DND-41 (cell line): ENCODE measurements around the gene SAPCD1.

Experiments
- CTCF ChIP-seq: IDR thresholded peaks from 2 replicates; pipeline ENCODE4 v1.5.1; 2012; ENCODE audit warnings: borderline replicate concordance, low read length, moderate library complexity, mild to moderate bottlenecking; ENCODE audit not compliant: poor library complexity, severe bottlenecking; ENCODE audit errors: extremely low read depth
- EZH2 ChIP-seq: IDR thresholded peaks from 3 replicates; pipeline ENCODE4 v1.6.1; 2012; ENCODE audit warnings: borderline replicate concordance, low read depth, mild to moderate bottlenecking, moderate library complexity, low read length, inconsistent platforms; ENCODE audit not compliant: severe bottlenecking

GRCh38 chr6:31776989-31777666, 14.7 kb downstream of the SAPCD1 start, which contains the start of gene VWA7:
- TF ChIP-seq CTCF (no peak), EZH2 (no peak)
